H9 (cell line): Measurements from ENCODE around the gene MRPL23. TPM values are rescaled to one million over a fixed set of nuclear protein-coding genes. Genes with fewer than 3 reads are reported as not detected.

ENCODE experiments used
- DNase-seq: peaks from one replicate; pipeline ENCODE4 v3.0.0-alpha.2; 2017
- H2AFZ ChIP-seq: one replicate; pipeline ENCODE4 v1.6.1; 2013; ENCODE audit warnings: mild to moderate bottlenecking, low read length, control low read depth, moderate library complexity
- H2AK5ac ChIP-seq: 2 replicates; pipeline ENCODE4 v1.6.1; 2013; ENCODE audit warnings: low read length, control low read depth, mixed read lengths; ENCODE audit not compliant: insufficient read length
- H2BK120ac ChIP-seq: one replicate; pipeline ENCODE4 v1.6.1; 2013; ENCODE audit warnings: low read depth, mild to moderate bottlenecking, low read length, control low read depth, inconsistent platforms; ENCODE audit not compliant: poor library complexity, severe bottlenecking
- H2BK12ac ChIP-seq: 2 replicates; pipeline ENCODE4 v1.6.1; 2013; ENCODE audit warnings: low read length, control low read depth, mixed read lengths, low read depth; ENCODE audit not compliant: insufficient read length
- H2BK15ac ChIP-seq: 2 replicates; pipeline ENCODE4 v1.6.1; 2013; ENCODE audit warnings: low read depth, low read length, control low read depth
- H2BK20ac ChIP-seq: one replicate; pipeline ENCODE4 v1.6.1; 2013; ENCODE audit warnings: low read depth, mild to moderate bottlenecking, low read length, control low read depth, inconsistent platforms; ENCODE audit not compliant: poor library complexity, severe bottlenecking
- H2BK5ac ChIP-seq: 2 replicates; pipeline ENCODE4 v1.6.1; 2013; ENCODE audit warnings: low read length, control low read depth, mixed read lengths; ENCODE audit not compliant: insufficient read length
- H3K14ac ChIP-seq: 2 replicates; pipeline ENCODE4 v1.6.1; 2013; ENCODE audit warnings: low read length, control low read depth; ENCODE audit not compliant: insufficient read depth
- H3K18ac ChIP-seq: 2 replicates; pipeline ENCODE4 v1.6.1; 2013; ENCODE audit warnings: low read depth, mild to moderate bottlenecking, mixed read lengths, low read length, control low read depth; ENCODE audit not compliant: insufficient read length
- H3K23ac ChIP-seq: 2 replicates; pipeline ENCODE4 v1.6.1; 2013; ENCODE audit warnings: low read length, control low read depth, mixed read lengths, low read depth; ENCODE audit not compliant: insufficient read length
- H3K23me2 ChIP-seq: 2 replicates; pipeline ENCODE4 v1.6.1; 2013; ENCODE audit warnings: low read depth, mild to moderate bottlenecking, mixed read lengths, low read length, control low read depth; ENCODE audit not compliant: insufficient read length, poor library complexity, severe bottlenecking
- H3K27ac ChIP-seq: 2 replicates; pipeline ENCODE4 v1.5.1; 2013; ENCODE audit warnings: low read length, control low read depth, mixed read lengths, low read depth; ENCODE audit not compliant: insufficient read length
- H3K27me3 ChIP-seq: 2 replicates; pipeline ENCODE4 v1.6.1; 2013; ENCODE audit warnings: low read length, control low read depth, inconsistent platforms; ENCODE audit not compliant: insufficient read depth
- H3K4ac ChIP-seq: 2 replicates; pipeline ENCODE4 v1.6.1; 2013; ENCODE audit warnings: low read depth, mild to moderate bottlenecking, control low read depth, inconsistent platforms, low read length, moderate library complexity
- H3K4me1 ChIP-seq: 2 replicates; pipeline ENCODE4 v1.6.1; 2013; ENCODE audit warnings: low read length, control low read depth, inconsistent platforms; ENCODE audit not compliant: insufficient read depth
- H3K4me2 ChIP-seq: 2 replicates; pipeline ENCODE4 v1.6.1; 2013; ENCODE audit warnings: low read length, control low read depth, mixed read lengths; ENCODE audit not compliant: insufficient read length, insufficient read depth
- H3K56ac ChIP-seq: 2 replicates; pipeline ENCODE4 v1.6.1; 2013; ENCODE audit warnings: low read depth, mild to moderate bottlenecking, mixed read lengths, low read length, control low read depth; ENCODE audit not compliant: insufficient read length
- H3K79me1 ChIP-seq: 2 replicates; pipeline ENCODE4 v1.6.1; 2013; ENCODE audit warnings: low read depth, mild to moderate bottlenecking, moderate library complexity, low read length, control low read depth, inconsistent platforms; ENCODE audit not compliant: insufficient read depth, poor library complexity, severe bottlenecking
- H3K79me2 ChIP-seq: 2 replicates; pipeline ENCODE4 v1.6.1; 2013; ENCODE audit warnings: low read length, control low read depth, inconsistent platforms; ENCODE audit not compliant: insufficient read depth
- H3K9ac ChIP-seq: 2 replicates; pipeline ENCODE4 v1.6.1; 2013; ENCODE audit warnings: low read length, control low read depth, mixed read lengths; ENCODE audit not compliant: insufficient read length; ENCODE audit errors: extremely low read depth
- H3K9me3 ChIP-seq: one replicate; pipeline ENCODE4 v1.6.1; 2013; ENCODE audit warnings: low read depth, low read length, inconsistent platforms; ENCODE audit not compliant: control insufficient read depth
- H3T11ph ChIP-seq: one replicate; pipeline ENCODE4 v1.6.1; 2013; ENCODE audit warnings: mild to moderate bottlenecking, low read length, control low read depth, inconsistent platforms
- H4K20me1 ChIP-seq: one replicate; pipeline ENCODE4 v1.6.1; 2013; ENCODE audit not compliant: control insufficient read depth, insufficient read length, insufficient read depth
- H4K5ac ChIP-seq: 2 replicates; pipeline ENCODE4 v1.6.1; 2013; ENCODE audit warnings: low read depth, mild to moderate bottlenecking, mixed read lengths, low read length, control low read depth; ENCODE audit not compliant: insufficient read length
- H4K8ac ChIP-seq: replicated peaks from 2 replicates; pipeline ENCODE4 v1.6.1; 2013; ENCODE audit warnings: low read length, control low read depth, mixed read lengths, low read depth; ENCODE audit not compliant: insufficient read length
- H4K91ac ChIP-seq: 2 replicates; pipeline ENCODE4 v1.6.1; 2013; ENCODE audit warnings: low read depth, mild to moderate bottlenecking, moderate library complexity, mixed read lengths, low read length, control low read depth; ENCODE audit not compliant: insufficient read length
- H3K27ac Mint-ChIP-seq, 3 experiments: 2 replicates in 2 of 3; 3 replicates in 1 of 3; pipeline ENCODE4 v1.8.0; 2020 to 2021; ENCODE audit warnings: mixed read lengths in 3 of 3, mild to moderate bottlenecking in 1 of 3, moderate library complexity in 1 of 3
- H3K27me3 Mint-ChIP-seq: 2 replicates; pipeline ENCODE4 v1.8.0; 2021; ENCODE audit warnings: low read depth, mild to moderate bottlenecking, moderate library complexity, mixed read lengths
- H3K36me3 Mint-ChIP-seq, 3 experiments: 2 replicates in 2 of 3; 3 replicates in 1 of 3; pipeline ENCODE4 v1.8.0; 2020 to 2021; ENCODE audit warnings: low read depth in 3 of 3, mixed read lengths in 3 of 3; ENCODE audit not compliant: insufficient read depth in 1 of 3
- H3K4me1 Mint-ChIP-seq, 2 experiments: 2 replicates each; pipeline ENCODE4 v1.8.0; 2020; ENCODE audit warnings: mixed read lengths in 2 of 2
- H3K4me3 Mint-ChIP-seq, 2 experiments: 2 replicates in 1 of 2; 3 replicates in 1 of 2; pipeline ENCODE4 v1.8.0; 2020 to 2021; ENCODE audit warnings: mild to moderate bottlenecking in 2 of 2, mixed read lengths in 2 of 2, moderate library complexity in 1 of 2
- H3K9me3 Mint-ChIP-seq, 2 experiments: 2 replicates in 1 of 2; 3 replicates in 1 of 2; pipeline ENCODE4 v1.8.0; 2020; ENCODE audit warnings: mild to moderate bottlenecking in 2 of 2, mixed read lengths in 2 of 2, moderate library complexity in 1 of 2
- WGBS: extraction: QIAGEN DNeasy Blood & Tissue Kit; methylation state at CpG from one replicate; pipeline ENCODE4 v1.1.7; 2013; ENCODE audit warnings: missing lambda C conversion rate, low lambda C conversion rate, mixed read lengths; ENCODE audit not compliant: insufficient read length; ENCODE audit errors: extremely low coverage; 5-methylcytosine and 5-hydroxymethylcytosine counted together
- long read RNA-seq: library from polyadenylated mRNA; unstranded; transcript quantifications from one replicate; pipeline ENCODE4 v2.0.0, GENCODE V29; 2020
- total RNA-seq: library from RNA; stranded (reverse); gene quantifications from 2 replicates; pipeline ENCODE4 v1.2.1, GENCODE V29; 2021
- TF ChIP-seq, protein P1 (sequence below): fragments of 200-600 bp; sonication (generic); conservative IDR thresholded peaks from 3 replicates; pipeline ENCODE4 v1.8.0; 2021; ENCODE audit warnings: antibody characterized with exemption, mild to moderate bottlenecking

The MRPL23 gene
- 65.3 and 67.3 TPM in 2 replicates for total RNA-seq
- long read RNA-seq, partial matches to known transcripts = 0 of 1 reads
- long read RNA-seq, other reads (novel, unspliced or antisense) = 0 of 1 reads

DNA sequence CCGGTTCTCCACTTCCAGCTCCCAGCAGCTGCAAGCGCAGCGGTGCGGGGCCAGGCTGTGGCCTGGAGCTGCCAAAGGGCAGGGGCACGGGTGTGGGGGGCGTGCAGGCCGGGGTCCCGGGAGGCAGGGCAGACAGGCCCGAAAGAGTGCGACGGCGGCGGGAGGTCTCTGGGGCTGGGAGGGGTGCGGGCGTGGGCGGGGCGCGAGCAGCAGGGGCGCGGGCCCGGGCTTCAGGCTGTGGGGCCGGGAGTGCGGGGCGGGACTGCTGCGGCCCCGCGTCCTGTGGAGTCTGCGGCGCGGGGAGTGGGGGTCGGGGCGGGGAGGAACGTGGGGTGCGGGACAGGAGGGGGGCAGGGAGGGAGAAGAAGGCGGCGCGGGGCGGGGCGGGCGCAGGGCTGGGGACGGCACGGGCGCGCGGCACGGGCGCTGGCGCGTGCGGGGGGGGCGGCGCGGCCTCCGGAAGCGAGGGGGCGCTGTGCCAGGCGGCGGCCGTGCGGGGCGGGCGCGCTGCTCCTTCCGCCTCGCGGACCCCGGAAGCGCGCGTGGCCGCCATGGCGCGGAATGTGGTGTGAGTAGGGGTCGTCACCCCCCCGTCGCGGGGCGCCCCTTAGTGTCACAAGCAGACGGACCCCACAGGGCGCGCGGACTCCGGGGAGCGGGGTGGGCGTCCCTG is at the start of gene MRPL23:
TSS of gene MRPL23 (plus strand) at position 521 of the 673 bp plus-strand sequence. CDS start at position 552, 31 bp downstream.
- Histone ChIP-seq H2BK5ac (no peak within 1 kb of the TSS), H4K8ac (no peak within 1 kb of the TSS), H2BK12ac (no peak within 1 kb of the TSS), H3K4me1 (no peaks in the 10 kb centered on the region), H4K5ac (no peak within 1 kb of the TSS), H3K14ac (no peak within 1 kb of the TSS), H3K18ac (no peak within 1 kb of the TSS), H2BK120ac (no peak within 1 kb of the TSS), H3K79me1 (no peaks in the 10 kb centered on the region), H4K91ac (no peak within 1 kb of the TSS), H3K4me2 (no peak within 1 kb of the TSS), H3K79me2 (no peaks in the 10 kb centered on the region), H3K23me2 (no peaks in the 10 kb centered on the region), H3K56ac (no peak within 1 kb of the TSS), H2BK20ac (no peak within 1 kb of the TSS), H3K9me3 (no peaks in the 10 kb centered on the region), H2BK15ac (no peak within 1 kb of the TSS), H4K20me1 (no peaks in the 10 kb centered on the region), H3K23ac (no peak within 1 kb of the TSS), H2AFZ (no peak within 1 kb of the TSS), H3K27ac (no peak within 1 kb of the TSS), H3K9ac (no peak within 1 kb of the TSS), H3T11ph (no peak within 1 kb of the TSS), H3K27me3 (no peaks in the 10 kb centered on the region), H3K4ac (no peak within 1 kb of the TSS), H2AK5ac (no peak within 1 kb of the TSS)
- Mint-ChIP-seq H3K9me3 (no peaks in the 10 kb centered on the region), H3K4me1 (peaks cover 0 to 10% of the 10 kb centered on the region in 2 experiments; a peak in 2 of 4 replicates), H3K27ac (no peak within 1 kb of the TSS), H3K36me3 (no peaks in the 10 kb centered on the region), H3K27me3 (peaks cover 3% of the 10 kb centered on the region; the same call in 1 of the 2 replicates), H3K4me3 (no peak within 1 kb of the TSS)
- DNase-seq = no peak
- TF ChIP-seq, protein P1, sequence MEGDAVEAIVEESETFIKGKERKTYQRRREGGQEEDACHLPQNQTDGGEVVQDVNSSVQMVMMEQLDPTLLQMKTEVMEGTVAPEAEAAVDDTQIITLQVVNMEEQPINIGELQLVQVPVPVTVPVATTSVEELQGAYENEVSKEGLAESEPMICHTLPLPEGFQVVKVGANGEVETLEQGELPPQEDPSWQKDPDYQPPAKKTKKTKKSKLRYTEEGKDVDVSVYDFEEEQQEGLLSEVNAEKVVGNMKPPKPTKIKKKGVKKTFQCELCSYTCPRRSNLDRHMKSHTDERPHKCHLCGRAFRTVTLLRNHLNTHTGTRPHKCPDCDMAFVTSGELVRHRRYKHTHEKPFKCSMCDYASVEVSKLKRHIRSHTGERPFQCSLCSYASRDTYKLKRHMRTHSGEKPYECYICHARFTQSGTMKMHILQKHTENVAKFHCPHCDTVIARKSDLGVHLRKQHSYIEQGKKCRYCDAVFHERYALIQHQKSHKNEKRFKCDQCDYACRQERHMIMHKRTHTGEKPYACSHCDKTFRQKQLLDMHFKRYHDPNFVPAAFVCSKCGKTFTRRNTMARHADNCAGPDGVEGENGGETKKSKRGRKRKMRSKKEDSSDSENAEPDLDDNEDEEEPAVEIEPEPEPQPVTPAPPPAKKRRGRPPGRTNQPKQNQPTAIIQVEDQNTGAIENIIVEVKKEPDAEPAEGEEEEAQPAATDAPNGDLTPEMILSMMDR = no peak
- WGBS = no CpG with 5 or more reads among the region's 85 CpGs
